DND-41 (cell line): ENCODE data around the gene RAB30.

Experiments
- ATAC-seq: fragments of 200-7000 bp; cut with Tn5 transposase; 3 replicates; pipeline ENCODE4 v1.9.1; 2021; ENCODE audit warnings: low read depth; ENCODE audit not compliant: insufficient read depth
- DNase-seq: peaks from one replicate; pipeline ENCODE4 v3.0.0-alpha.2; 2020
- H2AFZ ChIP-seq: 2 replicates; pipeline ENCODE4 v1.6.0; 2012; ENCODE audit warnings: low read depth, low read length
- H3K27ac ChIP-seq: 2 replicates; pipeline ENCODE4 v1.5.1; 2012; ENCODE audit warnings: low read length, inconsistent platforms
- H3K27me3 ChIP-seq: fragments of 200-600 bp; sonication (generic); 2 replicates; pipeline ENCODE4 v1.6.0; 2012; ENCODE audit warnings: low read length, mild to moderate bottlenecking, inconsistent platforms; ENCODE audit not compliant: insufficient read depth, poor library complexity
- H3K36me3 ChIP-seq: 2 replicates; pipeline ENCODE4 v1.5.1; 2012; ENCODE audit warnings: low read length, inconsistent platforms; ENCODE audit not compliant: insufficient read depth
- H3K4me1 ChIP-seq: 2 replicates; pipeline ENCODE4 v1.5.1; 2012; ENCODE audit warnings: mild to moderate bottlenecking, low read length; ENCODE audit not compliant: insufficient read depth
- H3K4me2 ChIP-seq: 2 replicates; pipeline ENCODE4 v1.6.0; 2012; ENCODE audit warnings: mild to moderate bottlenecking, moderate library complexity, low read length, inconsistent platforms; ENCODE audit not compliant: insufficient read depth
- H3K4me3 ChIP-seq, 2 experiments: fragments of 200-600 bp in 1 of 2; shearing (Covaris generic) in 1 of 2; 2 replicates each; pipeline ENCODE4 v1.5.1; 2012 to 2016; ENCODE audit warnings: inconsistent platforms in 2 of 2, low read length in 2 of 2, mild to moderate bottlenecking in 2 of 2, low read depth in 1 of 2, moderate library complexity in 1 of 2
- H3K79me2 ChIP-seq: 2 replicates; pipeline ENCODE4 v1.6.0; 2012; ENCODE audit warnings: low read length, inconsistent platforms; ENCODE audit not compliant: insufficient read depth
- H3K9ac ChIP-seq: 2 replicates; pipeline ENCODE4 v1.6.0; 2012; ENCODE audit warnings: low read depth, mild to moderate bottlenecking, inconsistent platforms, low read length, moderate library complexity
- H3K9me3 ChIP-seq: 2 replicates; pipeline ENCODE4 v1.5.1; 2012; ENCODE audit warnings: low read length, moderate library complexity, mild to moderate bottlenecking, inconsistent platforms; ENCODE audit not compliant: insufficient read depth, severe bottlenecking
- H4K20me1 ChIP-seq: 2 replicates; pipeline ENCODE4 v1.6.0; 2012; ENCODE audit warnings: low read length; ENCODE audit not compliant: insufficient read depth
- EZH2 ChIP-seq: IDR thresholded peaks from 3 replicates; pipeline ENCODE4 v1.6.1; 2012; ENCODE audit warnings: borderline replicate concordance, low read depth, mild to moderate bottlenecking, moderate library complexity, low read length, inconsistent platforms; ENCODE audit not compliant: severe bottlenecking
- TF ChIP-seq, protein P1 (sequence below): IDR thresholded peaks from 2 replicates; pipeline ENCODE4 v1.5.1; 2012; ENCODE audit warnings: borderline replicate concordance, low read length, moderate library complexity, mild to moderate bottlenecking; ENCODE audit not compliant: poor library complexity, severe bottlenecking; ENCODE audit errors: extremely low read depth

The RAB30 gene

DNA sequence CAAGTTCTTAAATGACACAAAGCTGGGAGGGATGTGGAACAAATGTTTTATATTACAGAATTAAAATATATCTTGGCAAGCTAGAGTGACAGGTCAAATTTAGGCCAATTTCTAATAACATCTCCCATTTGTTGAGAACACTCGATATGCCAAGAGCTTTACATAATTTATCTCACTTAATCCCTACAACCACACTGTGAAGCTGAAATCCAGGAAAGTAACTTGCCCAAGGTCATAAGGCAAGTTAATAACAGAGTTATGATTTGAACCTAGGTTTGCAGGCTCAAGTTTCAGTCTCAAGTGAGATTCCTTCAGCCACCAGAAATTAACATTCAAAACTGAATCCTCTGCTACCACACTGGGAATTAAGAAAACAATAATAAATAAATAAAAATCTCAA is 38.3 kb downstream of the RAB30 start:
- no peak overlapping the region for H2AFZ ChIP-seq
- no peaks in the 10 kb centered on the region for H3K27me3 ChIP-seq
- H4K20me1 ChIP-seq: no peaks in the 10 kb centered on the region; the same call in 1 of the 2 replicates
- ATAC-seq (no peak), DNase-seq (no peak)
- H3K4me3 ChIP-seq: no peak overlapping the region
- no peak overlapping the region for H3K9ac ChIP-seq
- no peak overlapping the region for H3K4me2 ChIP-seq
- no peaks in the 10 kb centered on the region for H3K79me2 ChIP-seq
- H3K4me1 ChIP-seq: no peaks in the 10 kb centered on the region
- H3K36me3 ChIP-seq: no peaks in the 10 kb centered on the region
- TF ChIP-seq, protein P1, sequence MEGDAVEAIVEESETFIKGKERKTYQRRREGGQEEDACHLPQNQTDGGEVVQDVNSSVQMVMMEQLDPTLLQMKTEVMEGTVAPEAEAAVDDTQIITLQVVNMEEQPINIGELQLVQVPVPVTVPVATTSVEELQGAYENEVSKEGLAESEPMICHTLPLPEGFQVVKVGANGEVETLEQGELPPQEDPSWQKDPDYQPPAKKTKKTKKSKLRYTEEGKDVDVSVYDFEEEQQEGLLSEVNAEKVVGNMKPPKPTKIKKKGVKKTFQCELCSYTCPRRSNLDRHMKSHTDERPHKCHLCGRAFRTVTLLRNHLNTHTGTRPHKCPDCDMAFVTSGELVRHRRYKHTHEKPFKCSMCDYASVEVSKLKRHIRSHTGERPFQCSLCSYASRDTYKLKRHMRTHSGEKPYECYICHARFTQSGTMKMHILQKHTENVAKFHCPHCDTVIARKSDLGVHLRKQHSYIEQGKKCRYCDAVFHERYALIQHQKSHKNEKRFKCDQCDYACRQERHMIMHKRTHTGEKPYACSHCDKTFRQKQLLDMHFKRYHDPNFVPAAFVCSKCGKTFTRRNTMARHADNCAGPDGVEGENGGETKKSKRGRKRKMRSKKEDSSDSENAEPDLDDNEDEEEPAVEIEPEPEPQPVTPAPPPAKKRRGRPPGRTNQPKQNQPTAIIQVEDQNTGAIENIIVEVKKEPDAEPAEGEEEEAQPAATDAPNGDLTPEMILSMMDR: no peak
- TF ChIP-seq EZH2: no peak
- H3K9me3 ChIP-seq: no peaks in the 10 kb centered on the region
- H3K27ac ChIP-seq: no peak overlapping the region

DNA sequence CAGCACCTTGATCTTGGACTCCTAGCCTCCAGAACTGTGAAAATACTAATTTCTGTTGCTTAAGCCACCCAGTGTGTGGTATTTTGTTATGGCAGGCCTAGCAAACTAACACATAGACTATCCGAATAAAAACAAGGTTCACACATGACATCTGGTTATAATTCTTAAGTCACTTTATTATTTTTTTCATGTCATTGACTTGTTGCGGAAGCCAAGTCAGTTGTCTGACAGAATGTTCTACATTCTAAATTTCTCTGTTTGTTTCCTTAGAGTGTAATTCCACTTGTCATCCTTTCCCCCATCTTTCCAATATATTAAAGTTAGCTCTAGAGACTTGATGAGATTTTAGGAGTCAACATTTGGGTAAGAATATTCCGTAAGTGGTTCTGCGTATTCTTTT is 40.6 kb downstream of the RAB30 start:
- no peaks in the 10 kb centered on the region for H3K36me3 ChIP-seq

DNA sequence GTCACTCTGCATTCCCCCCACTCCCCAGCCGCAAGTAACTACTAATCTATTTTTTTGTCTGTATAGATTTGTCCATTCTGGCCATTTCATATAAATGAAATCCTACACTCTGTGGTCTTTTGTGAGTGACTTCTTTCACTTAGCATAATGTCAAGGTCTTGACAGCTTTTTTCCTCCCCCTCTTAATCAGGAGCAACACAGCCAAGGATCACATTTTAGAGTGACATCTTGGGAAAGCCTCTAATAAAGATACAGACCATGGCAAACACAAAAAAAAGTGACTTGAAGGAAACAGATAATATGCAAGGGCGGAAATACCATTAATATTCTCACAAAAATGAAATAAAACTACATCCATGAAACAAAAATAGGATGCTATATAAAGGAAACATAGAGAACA is 43.9 kb downstream of the RAB30 start:
- TF ChIP-seq EZH2: no peak
- TF ChIP-seq, protein P1: no peak
- H3K27ac ChIP-seq: no peak overlapping the region
- no peak overlapping the region for H3K4me2 ChIP-seq
- H3K4me3 ChIP-seq: no peak overlapping the region
- peaks cover 8% of the 10 kb centered on the region for H3K4me1 ChIP-seq
- no peak overlapping the region for H3K9ac ChIP-seq
- H3K36me3 ChIP-seq: no peaks in the 10 kb centered on the region
- no peak overlapping the region for H2AFZ ChIP-seq
- H3K9me3 ChIP-seq: no peaks in the 10 kb centered on the region
- DNase-seq (no peak), ATAC-seq (no peak)
- H3K27me3 ChIP-seq: no peaks in the 10 kb centered on the region
- no peaks in the 10 kb centered on the region for H3K79me2 ChIP-seq
- H4K20me1 ChIP-seq: no peaks in the 10 kb centered on the region; the same call in 1 of the 2 replicates

More for the DNA sequence above, 40.6 kb downstream of the RAB30 start:
- Histone ChIP-seq H2AFZ (no peak overlapping the region), H3K4me3 (no peak overlapping the region), H3K9me3 (no peaks in the 10 kb centered on the region), H4K20me1 (no peaks in the 10 kb centered on the region; the same call in 1 of the 2 replicates), H3K4me2 (no peak overlapping the region), H3K9ac (no peak overlapping the region), H3K27me3 (no peaks in the 10 kb centered on the region), H3K27ac (no peak overlapping the region), H3K79me2 (no peaks in the 10 kb centered on the region), H3K4me1 (no peaks in the 10 kb centered on the region)
- ATAC-seq (no peak), DNase-seq (no peak)
- TF ChIP-seq EZH2: no peak
- TF ChIP-seq, protein P1: no peak

- ATAC-seq: no peak
- H2AFZ ChIP-seq: no peak overlapping the region
- H3K79me2 ChIP-seq: no peaks in the 10 kb centered on the region
- no peak overlapping the region for H3K4me2 ChIP-seq
- no peak overlapping the region for H3K27ac ChIP-seq
- H4K20me1 ChIP-seq: no peaks in the 10 kb centered on the region; the same call in 1 of the 2 replicates
- no peak for DNase-seq
- no peaks in the 10 kb centered on the region for H3K9me3 ChIP-seq
- H3K4me3 ChIP-seq: no peak overlapping the region
- H3K9ac ChIP-seq: no peak overlapping the region
- no peak for TF ChIP-seq EZH2
- TF ChIP-seq, protein P1: no peak
- H3K36me3 ChIP-seq: no peaks in the 10 kb centered on the region
- H3K4me1 ChIP-seq: peaks cover 8% of the 10 kb centered on the region
- H3K27me3 ChIP-seq: no peaks in the 10 kb centered on the region
Measured at GRCh38 chr11:83027289-83027688, 44.4 kb downstream of the RAB30 start.
